Activated T-cell treated with anti-CD3 and anti-CD28 coated beads, Interleukin-2, amount 50 U/mL, for 72 hours (primary cell): ENCODE measurements around the gene CAMK1D. TPM values are rescaled to one million over a fixed set of nuclear protein-coding genes. Genes with fewer than 3 reads are reported as not detected.

Experiments
- ATAC-seq, 2 donors: fragments of 150-1000 bp; cut with Tn5 transposase; replicated peaks in 1 of 2; 2 replicates each; pipeline ENCODE4 v1.10.0; 2021; ENCODE audit warnings: moderate library complexity in 2 of 2, mild to moderate bottlenecking in 1 of 2
- DNase-seq, 2 donors: peaks; one replicate each; pipeline ENCODE4 v3.0.0; 2021 to 2022; ENCODE audit warnings: mixed read lengths in 1 of 2
- H3K27ac Mint-ChIP-seq: one replicate; pipeline ENCODE4 v1.8.0; 2022; ENCODE audit warnings: mild to moderate bottlenecking, moderate library complexity, mixed read lengths
- H3K27me3 Mint-ChIP-seq: one replicate; pipeline ENCODE4 v1.8.0; 2022; ENCODE audit warnings: low read depth, mixed read lengths
- H3K36me3 Mint-ChIP-seq, 2 donors: one replicate each; pipeline ENCODE4 v1.8.0; 2022; ENCODE audit warnings: mixed read lengths in 2 of 2, mild to moderate bottlenecking in 1 of 2; ENCODE audit not compliant: insufficient read depth in 2 of 2
- H3K4me1 Mint-ChIP-seq: one replicate; pipeline ENCODE4 v1.8.0; 2022; ENCODE audit warnings: low read depth, mixed read lengths
- H3K4me3 Mint-ChIP-seq, 2 donors: one replicate each; pipeline ENCODE4 v1.8.0; 2022; ENCODE audit warnings: mild to moderate bottlenecking in 2 of 2, mixed read lengths in 2 of 2, moderate library complexity in 2 of 2
- H3K9me3 Mint-ChIP-seq, 2 donors: one replicate each; pipeline ENCODE4 v1.8.0; 2022; ENCODE audit warnings: mixed read lengths in 2 of 2
- total RNA-seq, 2 donors: library from RNA; stranded (reverse); gene quantifications; one replicate each; pipeline ENCODE4 v1.2.3, GENCODE V29; 2022

Gene CAMK1D
- total RNA-seq, 2 donors from 2014 or later, result 19.9 to 25.3 TPM

- no peak for ATAC-seq
Observed at GRCh38 chr10:12459762-12460161, 110.4 kb downstream of the CAMK1D start.

GRCh38 chr10:12463459-12463838, 114.1 kb downstream of the CAMK1D start:
- Mint-ChIP-seq H3K27ac (no peak overlapping the region), H3K36me3 (peaks cover 2 to 5% of the 10 kb centered on the region in 2 donors)
- peak in 1 of 2 donors; percentile 40 for ATAC-seq

More at GRCh38 chr10:12459762-12460161, 110.4 kb downstream of the CAMK1D start:
- no peak overlapping the region for H3K4me3 Mint-ChIP-seq
- DNase-seq, result no peak
- H3K27ac Mint-ChIP-seq, result no peak overlapping the region
- H3K4me1 Mint-ChIP-seq, result peaks cover 17% of the 10 kb centered on the region
- H3K36me3 Mint-ChIP-seq, result peaks cover 2 to 5% of the 10 kb centered on the region in 2 donors
- H3K27me3 Mint-ChIP-seq, result no peaks in the 10 kb centered on the region
- H3K9me3 Mint-ChIP-seq, result peaks cover 2 to 3% of the 10 kb centered on the region in 2 donors

GRCh38 chr10:12465385-12466136, 116.2 kb downstream of the CAMK1D start:
- peaks cover 2 to 3% of the 10 kb centered on the region in 2 donors for H3K9me3 Mint-ChIP-seq
- H3K36me3 Mint-ChIP-seq, result peaks cover 2 to 5% of the 10 kb centered on the region in 2 donors
- no peak for DNase-seq
- no peaks in the 10 kb centered on the region for H3K27me3 Mint-ChIP-seq
- peak; percentile 90 for ATAC-seq
- peak overlapping the region; percentile 76 for H3K27ac Mint-ChIP-seq
- peaks cover 36% of the 10 kb centered on the region for H3K4me1 Mint-ChIP-seq
- H3K4me3 Mint-ChIP-seq, result peak overlapping the region in 1 of 2 donors; percentile 67

More at GRCh38 chr10:12463459-12463838, 114.1 kb downstream of the CAMK1D start:
- Mint-ChIP-seq H3K9me3 (peaks cover 2 to 3% of the 10 kb centered on the region in 2 donors), H3K4me1 (peaks cover 36% of the 10 kb centered on the region), H3K27me3 (no peaks in the 10 kb centered on the region), H3K4me3 (no peak overlapping the region)
- DNase-seq, result no peak

- H3K27ac Mint-ChIP-seq, result no peak overlapping the region
- ATAC-seq (no peak), DNase-seq (no peak)
- H3K4me1 Mint-ChIP-seq, result peaks cover 36% of the 10 kb centered on the region
- H3K36me3 Mint-ChIP-seq, result peaks cover 2 to 5% of the 10 kb centered on the region in 2 donors
- peaks cover 2 to 3% of the 10 kb centered on the region in 2 donors for H3K9me3 Mint-ChIP-seq
- no peak overlapping the region for H3K4me3 Mint-ChIP-seq
- H3K27me3 Mint-ChIP-seq, result no peaks in the 10 kb centered on the region
Observed at GRCh38 chr10:12466704-12467305, 117.5 kb downstream of the CAMK1D start.

GRCh38 chr10:12469345-12469744, 120.0 kb downstream of the CAMK1D start:
- H3K4me1 Mint-ChIP-seq, result peaks cover 26% of the 10 kb centered on the region
- no peaks in the 10 kb centered on the region for H3K9me3 Mint-ChIP-seq
- H3K27ac Mint-ChIP-seq, result no peak overlapping the region
- no peak for ATAC-seq
- no peaks in the 10 kb centered on the region for H3K36me3 Mint-ChIP-seq
- no peak for DNase-seq
- H3K27me3 Mint-ChIP-seq, result no peaks in the 10 kb centered on the region
- H3K4me3 Mint-ChIP-seq, result no peak overlapping the region

GRCh38 chr10:12470719-12471118, 121.4 kb downstream of the CAMK1D start:
- DNase-seq (no peak), ATAC-seq (no peak)
- no peaks in the 10 kb centered on the region for H3K27me3 Mint-ChIP-seq
- no peak overlapping the region for H3K27ac Mint-ChIP-seq
- peaks cover 0 to 3% of the 10 kb centered on the region in 2 donors for H3K36me3 Mint-ChIP-seq
- H3K9me3 Mint-ChIP-seq, result no peaks in the 10 kb centered on the region
- H3K4me1 Mint-ChIP-seq, result peaks cover 22% of the 10 kb centered on the region
- no peak overlapping the region for H3K4me3 Mint-ChIP-seq

GRCh38 chr10:12471135-12471534, 121.8 kb downstream of the CAMK1D start:
- H3K9me3 Mint-ChIP-seq, result no peaks in the 10 kb centered on the region
- peaks cover 17% of the 10 kb centered on the region for H3K4me1 Mint-ChIP-seq
- peaks cover 0 to 3% of the 10 kb centered on the region in 2 donors for H3K36me3 Mint-ChIP-seq
- no peaks in the 10 kb centered on the region for H3K27me3 Mint-ChIP-seq
- no peak overlapping the region for H3K4me3 Mint-ChIP-seq
- ATAC-seq (no peak), DNase-seq (no peak)
- H3K27ac Mint-ChIP-seq, result no peak overlapping the region

- no peak for DNase-seq
- Mint-ChIP-seq H3K36me3 (peaks cover 2 to 3% of the 10 kb centered on the region in 2 donors), H3K27me3 (no peaks in the 10 kb centered on the region), H3K4me3 (no peak overlapping the region), H3K27ac (no peak overlapping the region), H3K4me1 (peaks cover 7% of the 10 kb centered on the region), H3K9me3 (peaks cover 0 to 2% of the 10 kb centered on the region in 2 donors)
- no peak for ATAC-seq
Observed at GRCh38 chr10:12473491-12473890, 124.1 kb downstream of the CAMK1D start.

GRCh38 chr10:12474727-12475412, 125.5 kb downstream of the CAMK1D start:
- DNase-seq (no peak), ATAC-seq (no peak)
- no peaks in the 10 kb centered on the region for H3K27me3 Mint-ChIP-seq
- peaks cover 2 to 3% of the 10 kb centered on the region in 2 donors for H3K36me3 Mint-ChIP-seq
- H3K27ac Mint-ChIP-seq, result no peak overlapping the region
- H3K9me3 Mint-ChIP-seq, result peaks cover 0 to 2% of the 10 kb centered on the region in 2 donors
- H3K4me3 Mint-ChIP-seq, result no peak overlapping the region
- peaks cover 7% of the 10 kb centered on the region for H3K4me1 Mint-ChIP-seq

- ATAC-seq (no peak), DNase-seq (no peak)
- H3K27ac Mint-ChIP-seq, result no peak overlapping the region
- peaks cover 7% of the 10 kb centered on the region for H3K4me1 Mint-ChIP-seq
- no peak overlapping the region for H3K4me3 Mint-ChIP-seq
- H3K9me3 Mint-ChIP-seq, result peaks cover 0 to 2% of the 10 kb centered on the region in 2 donors
- no peaks in the 10 kb centered on the region for H3K27me3 Mint-ChIP-seq
- peaks cover 3 to 4% of the 10 kb centered on the region in 2 donors for H3K36me3 Mint-ChIP-seq
Observed at GRCh38 chr10:12476656-12477055, 127.3 kb downstream of the CAMK1D start.

- no peak for DNase-seq
- Mint-ChIP-seq H3K36me3 (peaks cover 3 to 4% of the 10 kb centered on the region in 2 donors), H3K27me3 (no peaks in the 10 kb centered on the region), H3K4me3 (no peak overlapping the region), H3K4me1 (peaks cover 6% of the 10 kb centered on the region), H3K9me3 (peaks cover 0 to 2% of the 10 kb centered on the region in 2 donors), H3K27ac (no peak overlapping the region)
- no peak for ATAC-seq
Observed at GRCh38 chr10:12479437-12479844, 130.1 kb downstream of the CAMK1D start.

- ATAC-seq (no peak), DNase-seq (no peak)
- peaks cover 3 to 4% of the 10 kb centered on the region in 2 donors for H3K36me3 Mint-ChIP-seq
- no peaks in the 10 kb centered on the region for H3K27me3 Mint-ChIP-seq
- no peak overlapping the region for H3K4me3 Mint-ChIP-seq
- H3K9me3 Mint-ChIP-seq, result peaks cover 0 to 2% of the 10 kb centered on the region in 2 donors
- H3K27ac Mint-ChIP-seq, result no peak overlapping the region
- peaks cover 9% of the 10 kb centered on the region for H3K4me1 Mint-ChIP-seq
Observed at GRCh38 chr10:12479924-12480323, 130.6 kb downstream of the CAMK1D start.

- DNase-seq, result no peak
- Mint-ChIP-seq H3K4me1 (peaks cover 14% of the 10 kb centered on the region), H3K27ac (no peak overlapping the region), H3K4me3 (no peak overlapping the region), H3K27me3 (no peaks in the 10 kb centered on the region), H3K9me3 (peaks cover 0 to 2% of the 10 kb centered on the region in 2 donors), H3K36me3 (peaks cover 2 to 4% of the 10 kb centered on the region in 2 donors)
- no peak for ATAC-seq
Observed at GRCh38 chr10:12480440-12480839, 131.1 kb downstream of the CAMK1D start.
